ENCODE measurements around the gene ACIN1. TPM values are rescaled to one million over a fixed set of nuclear protein-coding genes. Genes with fewer than 3 reads are reported as not detected.

The ACIN1 gene
- polyA plus RNA-seq, 1 donor (not counting 4 experiments of a cell fraction or from before 2014, with no cell fraction given) = 104 TPM

DNA sequence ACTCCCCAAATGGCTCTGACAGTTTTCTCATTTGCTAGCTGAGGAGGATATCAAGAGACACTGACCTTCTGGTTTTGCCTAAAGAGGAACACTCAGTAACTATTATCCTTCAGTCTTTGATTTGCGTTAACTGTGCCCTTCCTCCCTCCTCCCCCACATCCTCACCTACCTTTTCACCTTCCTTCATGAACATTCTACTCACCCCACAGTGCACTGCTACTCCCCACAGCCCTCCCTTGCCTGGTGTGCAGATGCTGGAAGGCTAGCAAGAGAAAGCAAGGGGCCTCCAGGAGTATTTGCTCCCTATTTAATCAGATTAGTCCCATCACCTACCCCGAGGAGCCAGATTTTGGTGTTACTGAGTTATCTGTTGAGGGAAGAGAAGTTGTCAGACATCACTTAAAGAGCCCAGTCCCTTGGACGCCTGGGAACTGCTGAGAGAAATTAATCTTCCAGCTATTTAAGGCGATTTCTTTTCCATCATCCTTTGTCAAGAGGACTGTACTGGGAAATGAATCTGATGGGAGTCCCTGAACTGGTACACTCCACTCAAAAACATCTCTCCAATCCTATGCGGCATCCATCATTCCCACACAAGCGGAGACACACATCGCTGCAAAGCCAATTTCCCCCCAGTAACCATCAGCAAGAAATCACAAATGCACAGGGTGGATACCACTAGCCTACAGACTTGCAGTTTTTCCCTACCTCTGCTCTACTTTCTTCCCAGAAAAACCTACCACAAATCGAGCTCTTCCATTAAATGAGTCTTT is 71.7 kb downstream of the ACIN1 start:
- no peak overlapping the region for H3K9ac ChIP-seq (ENCODE audit: control insufficient read depth, extremely low read depth, insufficient read depth, low read length)
- H3K4me3 ChIP-seq (ENCODE audit: control insufficient read depth in 2 of 3, extremely low read depth in 1 of 3, insufficient read depth in 2 of 3, low read depth in 1 of 3, low read length in 3 of 3) = no peak overlapping the region
- H3K4me1 ChIP-seq (ENCODE audit: control insufficient read depth, extremely low read depth, insufficient read depth, low read length) = no peaks in the 10 kb centered on the region
- DNase-seq (ENCODE audit: low read depth, low spot score) (no peak), FAIRE-seq (no peak)
- H3K9me3 ChIP-seq (ENCODE audit: control insufficient read depth, low read depth, low read length) = no peaks in the 10 kb centered on the region
- H4K20me1 ChIP-seq (ENCODE audit: control insufficient read depth, extremely low read depth, insufficient read depth, low read length) = no peaks in the 10 kb centered on the region
- H3K9me1 ChIP-seq (ENCODE audit: control insufficient read depth, extremely low read depth, insufficient read depth, low read length) = no peaks in the 10 kb centered on the region
- dilution Hi-C loops (cut with MboI; ENCODE audit: extremely low pct_ligation_motif_present, low sequenced_read_pairs) = no loop called here
- no peak overlapping the region for H2AFZ ChIP-seq (ENCODE audit: control insufficient read depth, low read length)
- no peak overlapping the region for H3K4me2 ChIP-seq (ENCODE audit: control insufficient read depth, extremely low read depth, insufficient read depth, low read depth, low read length)
- no peak overlapping the region for H3K27ac ChIP-seq (ENCODE audit: control insufficient read depth, insufficient read depth, low read length)
- H3K27me3 ChIP-seq (ENCODE audit: control insufficient read depth, extremely low read depth, insufficient read depth, low read length) = no peaks in the 10 kb centered on the region
- no peak for TF ChIP-seq EZH2 (IDR thresholded peaks at IDR 0.05; ENCODE audit: low read length)
- TF ChIP-seq, protein P1, sequence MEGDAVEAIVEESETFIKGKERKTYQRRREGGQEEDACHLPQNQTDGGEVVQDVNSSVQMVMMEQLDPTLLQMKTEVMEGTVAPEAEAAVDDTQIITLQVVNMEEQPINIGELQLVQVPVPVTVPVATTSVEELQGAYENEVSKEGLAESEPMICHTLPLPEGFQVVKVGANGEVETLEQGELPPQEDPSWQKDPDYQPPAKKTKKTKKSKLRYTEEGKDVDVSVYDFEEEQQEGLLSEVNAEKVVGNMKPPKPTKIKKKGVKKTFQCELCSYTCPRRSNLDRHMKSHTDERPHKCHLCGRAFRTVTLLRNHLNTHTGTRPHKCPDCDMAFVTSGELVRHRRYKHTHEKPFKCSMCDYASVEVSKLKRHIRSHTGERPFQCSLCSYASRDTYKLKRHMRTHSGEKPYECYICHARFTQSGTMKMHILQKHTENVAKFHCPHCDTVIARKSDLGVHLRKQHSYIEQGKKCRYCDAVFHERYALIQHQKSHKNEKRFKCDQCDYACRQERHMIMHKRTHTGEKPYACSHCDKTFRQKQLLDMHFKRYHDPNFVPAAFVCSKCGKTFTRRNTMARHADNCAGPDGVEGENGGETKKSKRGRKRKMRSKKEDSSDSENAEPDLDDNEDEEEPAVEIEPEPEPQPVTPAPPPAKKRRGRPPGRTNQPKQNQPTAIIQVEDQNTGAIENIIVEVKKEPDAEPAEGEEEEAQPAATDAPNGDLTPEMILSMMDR (optimal IDR thresholded peaks at IDR 0.05 in 1 of 3, IDR thresholded peaks at IDR 0.05 in 1 of 3, conservative IDR thresholded peaks at IDR 0.05 in 1 of 3; ENCODE audit: extremely low read depth in 1 of 3, insufficient read depth in 2 of 3, low read length in 3 of 3) = no peak
- H3K36me3 ChIP-seq (ENCODE audit: control insufficient read depth in 2 of 2, extremely low read depth in 1 of 2, insufficient read depth in 2 of 2, low read length in 2 of 2) = peaks cover 8% of the 10 kb centered on the region in 2 experiments
- H3K79me2 ChIP-seq (ENCODE audit: control insufficient read depth, insufficient read depth, low read length) = no peaks in the 10 kb centered on the region

GRCh38 chr14:23021889-23022442 is 73.0 kb downstream of the ACIN1 start:
- no peak overlapping the region for H3K4me2 ChIP-seq (ENCODE audit: control insufficient read depth, extremely low read depth, insufficient read depth, low read depth, low read length)

More at GRCh38 chr14:23021889-23022442, 73.0 kb downstream of the ACIN1 start:
- Histone ChIP-seq H3K9ac (ENCODE audit: control insufficient read depth, extremely low read depth, insufficient read depth, low read length) (no peak overlapping the region), H3K4me1 (ENCODE audit: control insufficient read depth, extremely low read depth, insufficient read depth, low read length) (no peaks in the 10 kb centered on the region), H3K36me3 (ENCODE audit: control insufficient read depth in 2 of 2, extremely low read depth in 1 of 2, insufficient read depth in 2 of 2, low read length in 2 of 2) (peaks cover 8% of the 10 kb centered on the region in 2 experiments), H3K27me3 (ENCODE audit: control insufficient read depth, extremely low read depth, insufficient read depth, low read length) (no peaks in the 10 kb centered on the region), H3K4me3 (ENCODE audit: control insufficient read depth in 2 of 3, extremely low read depth in 1 of 3, insufficient read depth in 2 of 3, low read depth in 1 of 3, low read length in 3 of 3) (no peak overlapping the region), H2AFZ (ENCODE audit: control insufficient read depth, low read length) (no peak overlapping the region), H3K9me3 (ENCODE audit: control insufficient read depth, low read depth, low read length) (no peaks in the 10 kb centered on the region), H4K20me1 (ENCODE audit: control insufficient read depth, extremely low read depth, insufficient read depth, low read length) (no peaks in the 10 kb centered on the region), H3K79me2 (ENCODE audit: control insufficient read depth, insufficient read depth, low read length) (no peaks in the 10 kb centered on the region), H3K9me1 (ENCODE audit: control insufficient read depth, extremely low read depth, insufficient read depth, low read length) (no peaks in the 10 kb centered on the region), H3K27ac (ENCODE audit: control insufficient read depth, insufficient read depth, low read length) (no peak overlapping the region)
- TF ChIP-seq, protein P1 (optimal IDR thresholded peaks at IDR 0.05 in 1 of 3, IDR thresholded peaks at IDR 0.05 in 1 of 3, conservative IDR thresholded peaks at IDR 0.05 in 1 of 3; ENCODE audit: extremely low read depth in 1 of 3, insufficient read depth in 2 of 3, low read length in 3 of 3) = no peak
- no peak for TF ChIP-seq EZH2 (IDR thresholded peaks at IDR 0.05; ENCODE audit: low read length)
- dilution Hi-C loops (cut with MboI; ENCODE audit: extremely low pct_ligation_motif_present, low sequenced_read_pairs) = no loop called here
- no peak for FAIRE-seq
- no peak for DNase-seq (ENCODE audit: low read depth, low spot score)

Data from keratinocyte (primary cell).